Gastrocnemius medialis (tissue), 4 donors: ENCODE data around the gene TBC1D3I. TPM values are rescaled to one million over a fixed set of nuclear protein-coding genes. Genes with fewer than 3 reads are reported as not detected.
"Not testable (repeated sequence)": the region's sequence is repeated elsewhere in the genome, so short reads cannot be mapped to it uniquely, and the experiment has no call there.

Experiments used
- ATAC-seq, 2 donors: fragments of 150-250 bp; one replicate each; pipeline ENCODE4 v1.9.1; 2016
- DNase-seq, 2 donors: peaks; one replicate each; pipeline ENCODE4 v3.0.0-alpha.2; 2019
- H3K27ac ChIP-seq, 4 donors: fragments of 200-600 bp; sonication (generic); 1 replicate in 1 of 4; 2 replicates in 3 of 4; pipeline ENCODE4 v1.5.1; 2016 to 2018; ENCODE audit warnings: mild to moderate bottlenecking in 2 of 4, moderate library complexity in 1 of 4
- H3K27me3 ChIP-seq, 3 donors: fragments of 200-600 bp; sonication (generic) in 2 of 3; 1 replicate in 1 of 3; 2 replicates in 2 of 3; pipeline versions ENCODE4 v1.5.1 to v1.6.0; 2016 to 2019; ENCODE audit warnings: mild to moderate bottlenecking in 1 of 3, moderate library complexity in 1 of 3
- H3K36me3 ChIP-seq, 2 donors: fragments of 200-600 bp; sonication (generic) in 1 of 2; one replicate each; pipeline ENCODE4 v1.5.1; 2017 to 2018
- H3K4me1 ChIP-seq, 2 donors: fragments of 200-600 bp; sonication (generic) in 1 of 2; one replicate each; pipeline ENCODE4 v1.5.1; 2016 to 2017; ENCODE audit warnings: mild to moderate bottlenecking in 2 of 2
- H3K4me3 ChIP-seq, 4 donors: fragments of 200-600 bp; sonication (generic) in 3 of 4; 1 replicate in 1 of 4; 2 replicates in 3 of 4; pipeline ENCODE4 v1.5.1; 2016 to 2019; ENCODE audit warnings: mild to moderate bottlenecking in 2 of 4
- H3K9me3 ChIP-seq, 3 donors: fragments of 200-600 bp; sonication (generic) in 2 of 3; 1 replicate in 1 of 3; 2 replicates in 2 of 3; pipeline ENCODE4 v1.5.1; 2016 to 2019
- CTCF ChIP-seq, 5 experiments: fragments of 450-650 bp in 3 of 5; fragments of 200-600 bp in 2 of 5; sonication (generic) in 2 of 5; IDR thresholded peaks in 4 of 5; conservative IDR thresholded peaks in 1 of 5; 1 replicate in 4 of 5; 2 replicates in 1 of 5; pipeline ENCODE4 v1.5.1; 2016 to 2019; ENCODE audit warnings: antibody characterized with exemption in 5 of 5, mild to moderate bottlenecking in 3 of 5, moderate library complexity in 3 of 5
- POLR2A ChIP-seq, 2 donors: fragments of 450-650 bp; IDR thresholded peaks; one replicate each; pipeline ENCODE4 v1.6.1; 2017; ENCODE audit warnings: antibody characterized with exemption in 2 of 2, mild to moderate bottlenecking in 2 of 2, moderate library complexity in 2 of 2
- in situ Hi-C, 4 donors: fragments of 200-750 bp; cut with MboI; loops; one replicate each; pipeline versions ENCODE4 v1.15.0 to v1.8.0; 2017; ENCODE audit warnings: low sequenced_read_pairs in 4 of 4
- intact Hi-C: fragments of 100-400 bp; cut with DNase I; formaldehyde crosslinking; loops from one replicate; pipeline ENCODE4 v1.15.1; 2023; ENCODE audit warnings: low total_unique reads
- total RNA-seq, 4 donors: library from RNA; depleted of rRNA; stranded (reverse); fragments of >200 nt; gene quantifications; one replicate each; pipeline versions ENCODE4 v1.1.0 to v1.2.3, GENCODE V29; 2016

Gene TBC1D3I
- total RNA-seq, 4 donors from 2014 or later, result 0.25 TPM; not detected in 3

GRCh38 chr17:36209575-36209974 is 54.8 kb downstream of the TBC1D3I start:
- no peak for ATAC-seq
- DNase-seq, result no peak
- TF ChIP-seq POLR2A (IDR thresholded peaks at IDR 0.05), result no peak
- TF ChIP-seq CTCF (IDR thresholded peaks at IDR 0.05 in 4 of 5, conservative IDR thresholded peaks at IDR 0.05 in 1 of 5), result no peak
- no peak overlapping the region for H3K4me3 ChIP-seq
- no peak overlapping the region for H3K27ac ChIP-seq
- in situ Hi-C loops (no loop called here), intact Hi-C loops (no loop called here)
- H3K9me3 ChIP-seq, result no peaks in the 10 kb centered on the region
- H3K27me3 ChIP-seq, result peaks cover 0 to 6% (median 0%) of the 10 kb centered on the region in 3 donors
- H3K4me1 ChIP-seq, result no peaks in the 10 kb centered on the region
- no peaks in the 10 kb centered on the region for H3K36me3 ChIP-seq

DNA sequence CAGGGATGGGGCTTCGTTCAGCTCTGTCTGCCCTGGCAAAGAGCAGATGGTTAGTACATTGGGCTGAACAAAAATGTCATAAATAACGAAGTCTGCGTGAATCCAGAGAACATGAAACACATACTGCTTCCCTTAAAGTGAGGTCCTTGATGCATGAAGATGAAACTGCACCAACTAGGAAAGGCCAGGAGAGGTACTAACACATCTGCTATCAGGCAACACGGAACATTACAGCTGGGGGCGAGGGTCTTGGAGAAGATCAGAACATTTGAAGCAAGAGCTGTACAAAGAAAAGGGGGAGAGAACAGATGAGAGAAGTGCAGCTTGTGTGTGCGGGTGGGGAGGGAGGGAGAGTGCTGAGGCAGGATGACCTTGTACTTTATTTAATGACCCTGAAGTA is 57.0 kb downstream of the TBC1D3I start:
- intact Hi-C loops, ATAC-seq, H3K9me3 ChIP-seq, H3K4me3 ChIP-seq, DNase-seq, H3K4me1 ChIP-seq, H3K36me3 ChIP-seq, H3K27ac ChIP-seq, H3K27me3 ChIP-seq, in situ Hi-C loops: not testable (repeated sequence)

GRCh38 chr17:36206486-36206821 is 57.9 kb downstream of the TBC1D3I start:
- H3K9me3 ChIP-seq, H3K36me3 ChIP-seq, H3K4me3 ChIP-seq, H3K27ac ChIP-seq, H3K4me1 ChIP-seq, H3K27me3 ChIP-seq, ATAC-seq, in situ Hi-C loops, intact Hi-C loops, DNase-seq: not testable (repeated sequence)

GRCh38 chr17:36205637-36206485 is 58.5 kb downstream of the TBC1D3I start:
- DNase-seq (no peak), ATAC-seq (no peak)
- in situ Hi-C loops, result no loop called here
- Histone ChIP-seq H3K27me3 (no peaks in the 10 kb centered on the region), H3K27ac (no peak overlapping the region), H3K4me3 (no peak overlapping the region), H3K4me1 (no peaks in the 10 kb centered on the region), H3K9me3 (no peaks in the 10 kb centered on the region), H3K36me3 (no peaks in the 10 kb centered on the region)
- intact Hi-C loops, result no loop called here
- TF ChIP-seq CTCF (IDR thresholded peaks at IDR 0.05 in 4 of 5, conservative IDR thresholded peaks at IDR 0.05 in 1 of 5), result no peak
- TF ChIP-seq POLR2A (IDR thresholded peaks at IDR 0.05), result no peak

- H3K4me3 ChIP-seq, result no peak overlapping the region
- no peaks in the 10 kb centered on the region for H3K36me3 ChIP-seq
- no peak for ATAC-seq
- H3K27ac ChIP-seq, result no peak overlapping the region
- TF ChIP-seq CTCF (IDR thresholded peaks at IDR 0.05 in 4 of 5, conservative IDR thresholded peaks at IDR 0.05 in 1 of 5), result no peak
- TF ChIP-seq POLR2A (IDR thresholded peaks at IDR 0.05), result no peak
- intact Hi-C loops (no loop called here), in situ Hi-C loops (no loop called here)
- H3K27me3 ChIP-seq, result no peaks in the 10 kb centered on the region
- no peak for DNase-seq
- H3K4me1 ChIP-seq, result no peaks in the 10 kb centered on the region
- no peaks in the 10 kb centered on the region for H3K9me3 ChIP-seq
Observed at GRCh38 chr17:36204724-36205500, 59.5 kb downstream of the TBC1D3I start.

Other genes with a start within 250 kb of the TBC1D3I start
- gene CCL23, start 246.6 kb downstream of the TBC1D3I start, total RNA-seq, result not detected
- gene CCL18, start 200.3 kb downstream of the TBC1D3I start, total RNA-seq, result 1 to 10 TPM in 1 of 4 donors, under 1 TPM in 1, not detected in 2; 0.71 to 4.1 TPM
- gene CCL3, start 174.4 kb downstream of the TBC1D3I start, total RNA-seq, result 1 to 10 TPM in 1 of 4 donors, under 1 TPM in 1, not detected in 2; 0.68 to 1.7 TPM
- gene CCL4, start 160.7 kb downstream of the TBC1D3I start, total RNA-seq, result under 1 TPM in 2 of 4 donors, not detected in 2; 0.42 to 0.49 TPM
- gene TBC1D3B, start 87.9 kb downstream of the TBC1D3I start, total RNA-seq, result 1 to 10 TPM in 1 of 4 donors, under 1 TPM in 1, not detected in 2; 0.98 to 4.8 TPM
- gene CCL3L1, start 67.8 kb downstream of the TBC1D3I start, total RNA-seq, result not detected
- not detected for gene CCL4L2, start 53.5 kb downstream of the TBC1D3I start, total RNA-seq
- 1 to 10 TPM in 1 of 4 donors, not detected in 3; 1.8 TPM for gene TBC1D3G, start 59.3 kb upstream of the TBC1D3I start, total RNA-seq
- not detected for gene TBC1D3H, start 123.9 kb upstream of the TBC1D3I start, total RNA-seq
- gene ZNHIT3, start 222.1 kb upstream of the TBC1D3I start, total RNA-seq, result 10 to 100 TPM; 33.4 to 52.7 (median 39.3) TPM